ENCODE data around the gene FMO4. TPM values are rescaled to one million over a fixed set of nuclear protein-coding genes. Genes with fewer than 3 reads are reported as not detected.
"Not testable (repeated sequence)": the region's sequence is repeated elsewhere in the genome, so short reads cannot be mapped to it uniquely, and the experiment has no call there.

Gene FMO4
- polyA plus RNA-seq, 4 donors: 4.8 to 24.1 (median 7.5) TPM

DNA sequence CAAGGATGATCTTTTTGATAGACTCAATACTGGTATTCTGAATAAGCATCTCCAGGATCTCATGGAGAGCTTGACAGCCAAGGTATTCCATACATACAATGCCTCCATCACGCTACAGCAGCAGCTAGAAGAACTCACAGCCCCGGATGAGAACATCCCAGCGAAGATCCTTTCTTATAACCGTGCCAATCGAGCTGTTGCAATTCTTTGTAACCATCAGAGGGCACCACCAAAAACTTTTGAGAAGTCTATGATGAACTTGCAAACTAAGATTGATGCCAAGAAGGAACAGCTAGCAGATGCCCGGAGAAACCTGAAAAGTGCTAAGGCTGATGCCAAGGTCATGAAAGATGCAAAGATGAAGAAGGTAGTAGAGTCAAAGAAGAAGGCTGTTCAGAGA lies 25.4 kb downstream of the FMO4 start:
- not testable (repeated sequence) for DNase-seq; FAIRE-seq; H3K4me1 ChIP-seq (ENCODE audit: control insufficient read depth in 3 of 3, insufficient read depth in 2 of 3, low read depth in 1 of 3, low read length in 2 of 3); H3K27ac ChIP-seq (ENCODE audit: low read depth in 1 of 3, low read length in 2 of 3); H3K36me3 ChIP-seq (ENCODE audit: control insufficient read depth in 3 of 3, insufficient read depth in 2 of 3, low read depth in 1 of 3, low read length in 3 of 3); H3K27me3 ChIP-seq (ENCODE audit: control insufficient read depth in 3 of 3, insufficient read depth in 3 of 3, low read length in 3 of 3); H3K9me3 ChIP-seq (ENCODE audit: control insufficient read depth in 2 of 2, insufficient read depth in 1 of 2, low read depth in 1 of 2, low read length in 1 of 2); H3K4me3 ChIP-seq (ENCODE audit: low read depth in 1 of 3, low read length in 3 of 3)
- 81 to 87% (median 85%) methylated on average over 6 of the region's 6 CpGs for WGBS, 3 donors

- no peak overlapping the region for H3K4me3 ChIP-seq (ENCODE audit: low read depth in 1 of 3, low read length in 3 of 3)
- FAIRE-seq (no peak), DNase-seq (peak in 1 of 2 donors; percentile 70)
- whole genome bisulfite sequencing, 3 donors: 20 to 59% (median 36%) methylated on average over 5 of the region's 5 CpGs
- H3K4me1 ChIP-seq (ENCODE audit: control insufficient read depth in 3 of 3, insufficient read depth in 2 of 3, low read depth in 1 of 3, low read length in 2 of 3): peaks cover 0 to 10% (median 2%) of the 10 kb centered on the region in 3 donors
- H3K27ac ChIP-seq (ENCODE audit: low read depth in 1 of 3, low read length in 2 of 3): peak overlapping the region in 2 of 3 donors; percentile 18 to 76
- H3K9me3 ChIP-seq (ENCODE audit: control insufficient read depth in 2 of 2, insufficient read depth in 1 of 2, low read depth in 1 of 2, low read length in 1 of 2): peaks cover 0 to 15% of the 10 kb centered on the region in 2 donors
- H3K27me3 ChIP-seq (ENCODE audit: control insufficient read depth in 3 of 3, insufficient read depth in 3 of 3, low read length in 3 of 3): no peaks in the 10 kb centered on the region
- peaks cover 0 to 2% (median 0%) of the 10 kb centered on the region in 3 donors for H3K36me3 ChIP-seq (ENCODE audit: control insufficient read depth in 3 of 3, insufficient read depth in 2 of 3, low read depth in 1 of 3, low read length in 3 of 3)
These were observed 29.9 kb downstream of the FMO4 start for GRCh38 chr1:171343727-171344472.

- no peak for FAIRE-seq
- 18 to 57% (median 32%) methylated on average over 6 of the region's 6 CpGs for WGBS, 3 donors
- Histone ChIP-seq H3K9me3 (ENCODE audit: control insufficient read depth in 2 of 2, insufficient read depth in 1 of 2, low read depth in 1 of 2, low read length in 1 of 2) (peaks cover 0 to 18% of the 10 kb centered on the region in 2 donors), H3K27ac (ENCODE audit: low read depth in 1 of 3, low read length in 2 of 3) (peak overlapping the region in 1 of 3 donors; percentile 76), H3K4me3 (ENCODE audit: low read depth in 1 of 3, low read length in 3 of 3) (no peak overlapping the region), H3K27me3 (ENCODE audit: control insufficient read depth in 3 of 3, insufficient read depth in 3 of 3, low read length in 3 of 3) (no peaks in the 10 kb centered on the region), H3K4me1 (ENCODE audit: control insufficient read depth in 3 of 3, insufficient read depth in 2 of 3, low read depth in 1 of 3, low read length in 2 of 3) (peaks cover 0 to 10% (median 2%) of the 10 kb centered on the region in 3 donors), H3K36me3 (ENCODE audit: control insufficient read depth in 3 of 3, insufficient read depth in 2 of 3, low read depth in 1 of 3, low read length in 3 of 3) (peaks cover 0 to 2% (median 0%) of the 10 kb centered on the region in 3 donors)
- peak; percentile 91 to 93 for DNase-seq
These were observed 30.5 kb downstream of the FMO4 start for GRCh38 chr1:171344473-171344820.

DNA sequence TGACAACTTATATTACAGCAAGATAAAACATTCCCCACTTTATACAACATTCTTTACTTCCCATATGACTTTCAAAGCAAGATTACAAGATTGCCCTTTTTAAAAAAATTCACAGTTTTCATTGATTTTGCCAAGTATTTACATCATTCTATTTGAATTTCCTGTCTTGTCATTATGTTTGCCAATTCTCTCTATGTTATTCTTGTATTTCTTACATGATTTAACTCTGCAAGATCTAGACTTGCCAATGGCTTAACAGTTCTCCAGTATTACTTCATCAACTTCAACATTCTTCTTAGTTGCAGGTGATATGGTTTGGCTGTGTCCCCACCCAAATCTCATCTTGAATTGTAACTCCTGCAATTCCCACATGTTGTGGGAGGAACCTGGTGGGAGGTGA lies 31.6 kb downstream of the FMO4 start:
- no peak overlapping the region for H3K27ac ChIP-seq (ENCODE audit: low read depth in 1 of 3, low read length in 2 of 3)
- FAIRE-seq (no peak), DNase-seq (no peak)
- peaks cover 0 to 2% (median 0%) of the 10 kb centered on the region in 3 donors for H3K36me3 ChIP-seq (ENCODE audit: control insufficient read depth in 3 of 3, insufficient read depth in 2 of 3, low read depth in 1 of 3, low read length in 3 of 3)
- no peak overlapping the region for H3K4me3 ChIP-seq (ENCODE audit: low read depth in 1 of 3, low read length in 3 of 3)
- H3K4me1 ChIP-seq (ENCODE audit: control insufficient read depth in 3 of 3, insufficient read depth in 2 of 3, low read depth in 1 of 3, low read length in 2 of 3): peaks cover 0 to 10% (median 2%) of the 10 kb centered on the region in 3 donors
- H3K27me3 ChIP-seq (ENCODE audit: control insufficient read depth in 3 of 3, insufficient read depth in 3 of 3, low read length in 3 of 3): no peaks in the 10 kb centered on the region
- peaks cover 0 to 20% of the 10 kb centered on the region in 2 donors for H3K9me3 ChIP-seq (ENCODE audit: control insufficient read depth in 2 of 2, insufficient read depth in 1 of 2, low read depth in 1 of 2, low read length in 1 of 2)

DNA sequence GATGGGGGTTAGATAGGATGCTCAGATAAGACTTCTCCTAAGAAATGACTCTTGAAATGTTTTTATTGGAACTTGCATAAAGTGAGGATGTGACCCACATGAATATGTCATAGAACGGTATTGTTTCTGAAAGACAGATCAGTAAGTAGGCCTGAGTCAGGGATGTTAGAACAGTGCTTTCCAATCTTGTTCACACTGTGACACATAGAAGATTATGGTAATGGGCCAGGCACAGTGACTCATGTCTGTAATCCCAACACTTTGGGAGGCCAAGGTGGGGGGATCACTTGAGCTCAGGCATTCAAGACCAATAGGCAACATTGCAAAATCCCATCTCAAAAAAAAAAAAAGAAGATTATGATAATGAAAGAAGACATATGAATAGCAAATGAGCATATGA lies 32.9 kb downstream of the FMO4 start:
- DNase-seq (no peak), FAIRE-seq (no peak)
- Histone ChIP-seq H3K4me3 (ENCODE audit: low read depth in 1 of 3, low read length in 3 of 3) (no peak overlapping the region), H3K27me3 (ENCODE audit: control insufficient read depth in 3 of 3, insufficient read depth in 3 of 3, low read length in 3 of 3) (no peaks in the 10 kb centered on the region), H3K36me3 (ENCODE audit: control insufficient read depth in 3 of 3, insufficient read depth in 2 of 3, low read depth in 1 of 3, low read length in 3 of 3) (no peaks in the 10 kb centered on the region), H3K9me3 (ENCODE audit: control insufficient read depth in 2 of 2, insufficient read depth in 1 of 2, low read depth in 1 of 2, low read length in 1 of 2) (peaks cover 0 to 17% of the 10 kb centered on the region in 2 donors), H3K4me1 (ENCODE audit: control insufficient read depth in 3 of 3, insufficient read depth in 2 of 3, low read depth in 1 of 3, low read length in 2 of 3) (peaks cover 0 to 10% (median 2%) of the 10 kb centered on the region in 3 donors), H3K27ac (ENCODE audit: low read depth in 1 of 3, low read length in 2 of 3) (no peak overlapping the region)
- WGBS, 3 donors: 88 to 97% (median 92%) methylated on average over 1 of the region's 1 CpG

DNA sequence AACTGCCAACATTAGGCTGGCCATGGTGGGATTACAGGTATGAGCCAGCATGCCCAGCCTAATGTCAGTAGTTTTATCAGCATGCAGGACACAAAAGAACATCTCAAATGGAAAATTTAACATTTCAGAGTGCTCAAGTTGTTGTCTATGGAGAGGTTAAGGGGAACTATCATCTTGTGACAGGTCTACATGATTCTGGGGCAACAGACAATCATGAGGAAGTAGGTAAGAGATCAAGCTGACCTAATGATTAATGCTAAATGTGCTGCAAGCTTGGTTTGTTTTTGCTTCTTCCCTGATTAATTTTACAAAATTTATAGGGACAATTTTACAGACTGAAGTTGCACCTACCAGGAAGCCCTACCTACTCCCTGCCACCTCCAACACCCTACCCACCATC lies 36.6 kb downstream of the FMO4 start:
- Histone ChIP-seq H3K4me3 (ENCODE audit: low read depth in 1 of 3, low read length in 3 of 3) (no peak overlapping the region), H3K27ac (ENCODE audit: low read depth in 1 of 3, low read length in 2 of 3) (no peak overlapping the region), H3K9me3 (ENCODE audit: control insufficient read depth in 2 of 2, insufficient read depth in 1 of 2, low read depth in 1 of 2, low read length in 1 of 2) (peaks cover 0 to 17% of the 10 kb centered on the region in 2 donors), H3K4me1 (ENCODE audit: control insufficient read depth in 3 of 3, insufficient read depth in 2 of 3, low read depth in 1 of 3, low read length in 2 of 3) (no peaks in the 10 kb centered on the region), H3K27me3 (ENCODE audit: control insufficient read depth in 3 of 3, insufficient read depth in 3 of 3, low read length in 3 of 3) (no peaks in the 10 kb centered on the region), H3K36me3 (ENCODE audit: control insufficient read depth in 3 of 3, insufficient read depth in 2 of 3, low read depth in 1 of 3, low read length in 3 of 3) (no peaks in the 10 kb centered on the region)
- DNase-seq: no peak
- FAIRE-seq: no peak

DNA sequence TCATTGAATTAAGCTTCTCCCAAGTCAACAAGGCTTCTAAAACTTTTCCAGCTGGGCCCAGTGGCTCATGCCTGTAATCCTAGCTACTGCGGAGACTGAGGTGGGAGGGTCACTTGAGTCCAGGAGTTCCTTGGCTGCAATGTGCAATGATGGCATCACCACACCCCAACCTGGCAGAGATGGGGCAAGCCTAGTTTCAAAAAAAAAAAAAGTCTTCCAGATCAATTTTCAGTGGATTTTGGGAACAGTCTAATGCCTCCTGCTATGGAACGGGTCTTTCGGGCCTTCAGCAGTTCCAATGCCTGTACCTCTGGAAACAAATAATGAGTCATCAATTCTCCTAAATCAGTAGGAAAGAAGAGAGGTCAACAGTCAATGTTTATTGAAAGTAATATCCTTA lies 38.0 kb downstream of the FMO4 start:
- H3K27me3 ChIP-seq (ENCODE audit: control insufficient read depth in 3 of 3, insufficient read depth in 3 of 3, low read length in 3 of 3): no peaks in the 10 kb centered on the region
- FAIRE-seq (no peak), DNase-seq (no peak)
- H3K27ac ChIP-seq (ENCODE audit: low read depth in 1 of 3, low read length in 2 of 3): no peak overlapping the region
- 69 to 92% (median 89%) methylated on average over 3 of the region's 3 CpGs for WGBS, 3 donors
- no peak overlapping the region for H3K4me3 ChIP-seq (ENCODE audit: low read depth in 1 of 3, low read length in 3 of 3)
- no peaks in the 10 kb centered on the region for H3K36me3 ChIP-seq (ENCODE audit: control insufficient read depth in 3 of 3, insufficient read depth in 2 of 3, low read depth in 1 of 3, low read length in 3 of 3)
- peaks cover 0 to 3% (median 0%) of the 10 kb centered on the region in 3 donors for H3K4me1 ChIP-seq (ENCODE audit: control insufficient read depth in 3 of 3, insufficient read depth in 2 of 3, low read depth in 1 of 3, low read length in 2 of 3)
- H3K9me3 ChIP-seq (ENCODE audit: control insufficient read depth in 2 of 2, insufficient read depth in 1 of 2, low read depth in 1 of 2, low read length in 1 of 2): peaks cover 0 to 10% of the 10 kb centered on the region in 2 donors

DNA sequence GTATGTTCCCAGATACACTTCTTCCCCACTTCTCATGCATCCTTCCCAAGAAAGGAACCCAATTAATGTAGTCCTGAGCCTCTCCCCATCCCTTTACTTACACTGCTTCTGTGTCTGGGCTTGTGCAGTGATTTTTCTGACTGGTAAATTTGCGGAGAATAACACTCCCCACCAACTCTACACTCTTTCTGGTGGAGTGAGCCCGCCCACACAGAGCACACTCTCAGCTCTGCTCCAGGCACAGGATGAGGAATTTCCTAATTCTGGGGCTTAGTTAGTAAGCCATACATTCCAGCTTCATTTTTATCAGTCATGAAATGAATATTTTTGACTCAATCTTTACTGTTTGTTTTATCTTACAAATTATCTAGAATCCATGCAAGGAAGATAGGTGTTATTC lies 38.6 kb downstream of the FMO4 start:
- no peak overlapping the region for H3K27ac ChIP-seq (ENCODE audit: low read depth in 1 of 3, low read length in 2 of 3)
- peaks cover 0 to 10% of the 10 kb centered on the region in 2 donors for H3K9me3 ChIP-seq (ENCODE audit: control insufficient read depth in 2 of 2, insufficient read depth in 1 of 2, low read depth in 1 of 2, low read length in 1 of 2)
- no peak overlapping the region for H3K4me3 ChIP-seq (ENCODE audit: low read depth in 1 of 3, low read length in 3 of 3)
- 84 to 92% (median 89%) methylated on average over 2 of the region's 2 CpGs for WGBS, 3 donors
- no peaks in the 10 kb centered on the region for H3K27me3 ChIP-seq (ENCODE audit: control insufficient read depth in 3 of 3, insufficient read depth in 3 of 3, low read length in 3 of 3)
- FAIRE-seq: no peak
- H3K36me3 ChIP-seq (ENCODE audit: control insufficient read depth in 3 of 3, insufficient read depth in 2 of 3, low read depth in 1 of 3, low read length in 3 of 3): no peaks in the 10 kb centered on the region
- peaks cover 0 to 5% (median 4%) of the 10 kb centered on the region in 3 donors for H3K4me1 ChIP-seq (ENCODE audit: control insufficient read depth in 3 of 3, insufficient read depth in 2 of 3, low read depth in 1 of 3, low read length in 2 of 3)
- DNase-seq: no peak

GRCh38 chr1:171355727-171356126 lies 41.7 kb downstream of the FMO4 start:
- H3K9me3 ChIP-seq (ENCODE audit: control insufficient read depth in 2 of 2, insufficient read depth in 1 of 2, low read depth in 1 of 2, low read length in 1 of 2): no peaks in the 10 kb centered on the region
- H3K4me3 ChIP-seq (ENCODE audit: low read depth in 1 of 3, low read length in 3 of 3): no peak overlapping the region
- H3K36me3 ChIP-seq (ENCODE audit: control insufficient read depth in 3 of 3, insufficient read depth in 2 of 3, low read depth in 1 of 3, low read length in 3 of 3): no peaks in the 10 kb centered on the region
- peaks cover 0 to 23% (median 8%) of the 10 kb centered on the region in 3 donors for H3K4me1 ChIP-seq (ENCODE audit: control insufficient read depth in 3 of 3, insufficient read depth in 2 of 3, low read depth in 1 of 3, low read length in 2 of 3)
- peaks cover 0 to 2% (median 0%) of the 10 kb centered on the region in 3 donors for H3K27me3 ChIP-seq (ENCODE audit: control insufficient read depth in 3 of 3, insufficient read depth in 3 of 3, low read length in 3 of 3)
- FAIRE-seq (no peak), DNase-seq (no peak)
- 87 to 95% (median 91%) methylated on average over 3 of the region's 3 CpGs for WGBS, 3 donors
- no peak overlapping the region for H3K27ac ChIP-seq (ENCODE audit: low read depth in 1 of 3, low read length in 2 of 3)
